ENCODE measurements around the gene PPP1R16B. TPM values are rescaled to one million over a fixed set of nuclear protein-coding genes. Genes with fewer than 3 reads are reported as not detected.

PPP1R16B gene
- polyA plus RNA-seq, 1 donor from 2014 or later, result 1.9 TPM

- Histone ChIP-seq H3K36me3 (ENCODE audit: insufficient read depth, low read length) (no peaks in the 10 kb centered on the region), H4K20me1 (ENCODE audit: insufficient read depth) (no peaks in the 10 kb centered on the region), H3K9me2 (ENCODE audit: insufficient read depth, low read length) (no peaks in the 10 kb centered on the region), H2AFZ (ENCODE audit: low read depth, low read length) (no peak overlapping the region), H3K9ac (ENCODE audit: low read length) (no peak overlapping the region), H3F3A (ENCODE audit: insufficient read depth, low read length, poor library complexity, severe bottlenecking) (no peaks in the 10 kb centered on the region), H3K27ac (ENCODE audit: low read length) (no peak overlapping the region), H3K4me3 (ENCODE audit: low read length) (no peak overlapping the region), H3K79me2 (replicated peaks; ENCODE audit: insufficient read depth, low read length) (no peaks in the 10 kb centered on the region), H3K4me2 (ENCODE audit: low read length) (no peak overlapping the region), H3K9me3 (ENCODE audit: low read length) (no peaks in the 10 kb centered on the region), H3K27me3 (ENCODE audit: insufficient read depth, low read depth, low read length) (no peaks in the 10 kb centered on the region)
- TF ChIP-seq REST (IDR thresholded peaks at IDR 0.05; ENCODE audit: borderline replicate concordance), result no peak
- TF ChIP-seq EZH2 (IDR thresholded peaks at IDR 0.05; ENCODE audit: borderline replicate concordance, insufficient read depth, low read length, poor library complexity, severe bottlenecking), result no peak
- TF ChIP-seq CTCF (IDR thresholded peaks at IDR 0.05; ENCODE audit: poor library complexity, severe bottlenecking), result no peak
- no peak for TF ChIP-seq TAF1 (IDR thresholded peaks at IDR 0.05; ENCODE audit: low read depth)
- no peak for TF ChIP-seq POLR2AphosphoS5 (IDR thresholded peaks at IDR 0.05)
- TF ChIP-seq SMC3 (conservative IDR thresholded peaks at IDR 0.05; ENCODE audit: poor library complexity), result no peak
- TF ChIP-seq RAD21 (conservative IDR thresholded peaks at IDR 0.05), result no peak
- TF ChIP-seq MXI1 (conservative IDR thresholded peaks at IDR 0.05; ENCODE audit: poor library complexity, severe bottlenecking), result no peak
Measured at GRCh38 chr20:38903335-38903734, 97.8 kb downstream of the PPP1R16B start.

- Histone ChIP-seq H3K4me3 (ENCODE audit: low read length) (no peak overlapping the region), H3K79me2 (replicated peaks; ENCODE audit: insufficient read depth, low read length) (no peaks in the 10 kb centered on the region), H4K20me1 (ENCODE audit: insufficient read depth) (no peaks in the 10 kb centered on the region), H3K27ac (ENCODE audit: low read length) (no peak overlapping the region), H3K9ac (ENCODE audit: low read length) (no peak overlapping the region), H3K9me3 (ENCODE audit: low read length) (no peaks in the 10 kb centered on the region), H3K27me3 (ENCODE audit: insufficient read depth, low read depth, low read length) (no peaks in the 10 kb centered on the region), H2AFZ (ENCODE audit: low read depth, low read length) (no peak overlapping the region), H3F3A (ENCODE audit: insufficient read depth, low read length, poor library complexity, severe bottlenecking) (no peaks in the 10 kb centered on the region), H3K9me2 (ENCODE audit: insufficient read depth, low read length) (no peaks in the 10 kb centered on the region), H3K36me3 (ENCODE audit: insufficient read depth, low read length) (no peaks in the 10 kb centered on the region), H3K4me2 (ENCODE audit: low read length) (no peak overlapping the region)
- TF ChIP-seq MXI1 (conservative IDR thresholded peaks at IDR 0.05; ENCODE audit: poor library complexity, severe bottlenecking), result no peak
- TF ChIP-seq CTCF (IDR thresholded peaks at IDR 0.05; ENCODE audit: poor library complexity, severe bottlenecking), result no peak
Measured at GRCh38 chr20:38905375-38905774, 99.9 kb downstream of the PPP1R16B start.
